HCT116 (cell line): ENCODE data around the gene ATAD5. TPM values are rescaled to one million over a fixed set of nuclear protein-coding genes. Genes with fewer than 3 reads are reported as not detected.

Experiments used
- ATAC-seq: fragments of 200-7000 bp; cut with Tn5 transposase; 2 replicates; pipeline ENCODE4 v1.9.1; 2020; ENCODE audit warnings: mild to moderate bottlenecking, moderate library complexity
- BruUV-seq: library from RNA; stranded (reverse); fragments of 400-500 nt; replicated peaks from 2 replicates; lab custom pipeline; 2021; lab: Mats Ljungman, UMichigan
- CTCF ChIA-PET: fragments of 300-600 bp; sonication (Branson Sonifier 250); formaldehyde crosslinking; loops from one replicate; lab custom pipeline; 2021; ENCODE audit warnings: antibody characterized with exemption; lab: Charles Lee
- POLR2A ChIA-PET: fragments of 300-600, 350-600 bp; sonication (Branson Sonifier 250); formaldehyde crosslinking; loops from one replicate; lab custom pipeline; 2021; ENCODE audit warnings: antibody characterized with exemption; lab: Charles Lee
- RAD21 ChIA-PET, 2 experiments: fragments of 300-600 bp; sonication (Branson Sonifier 250); formaldehyde crosslinking; loops; one replicate each; lab custom pipeline; 2023; ENCODE audit warnings: low total read pairs in 2 of 2; ENCODE audit not compliant: uncharacterized antibody in 2 of 2, unreplicated experiment in 2 of 2, low non-redundant PET in 1 of 2; lab: Charles Lee
- DNase-seq: peaks from one replicate; pipeline ENCODE4 v3.0.0-alpha.2; 2010; ENCODE audit warnings: low read depth, low spot score
- H2AFZ ChIP-seq: fragments of 200-600 bp; shearing (Covaris generic), sonication (generic); 2 replicates; pipeline ENCODE4 v1.6.1; 2017; ENCODE audit warnings: low read depth, mixed run types, mixed read lengths, antibody characterized with exemption, low read length; ENCODE audit not compliant: poor library complexity, severe bottlenecking
- H3K27ac ChIP-seq: 2 replicates; pipeline ENCODE4 v1.5.1; 2012; ENCODE audit warnings: low read depth, low read length
- H3K27me3 ChIP-seq: fragments of 200-600 bp; sonication (generic); 2 replicates; pipeline ENCODE4 v1.6.1; 2016; ENCODE audit warnings: mixed run types, low read length, mixed read lengths; ENCODE audit not compliant: insufficient read depth
- H3K36me3 ChIP-seq, 2 experiments: fragments of 200-500 bp in 1 of 2; fragments of 200-600 bp in 1 of 2; sonication (Bioruptor generic) in 1 of 2; sonication (generic) in 1 of 2; 2 replicates each; pipeline versions ENCODE4 v1.5.1 to v1.6.1; 2014 to 2016; ENCODE audit warnings: low read length in 2 of 2, inconsistent platforms in 1 of 2, mixed read lengths in 1 of 2, mixed run types in 1 of 2; ENCODE audit not compliant: insufficient read depth in 2 of 2, control insufficient read depth in 1 of 2
- H3K4me1 ChIP-seq, 2 experiments: fragments of 200-600 bp in 1 of 2; sonication (generic) in 1 of 2; 2 replicates each; pipeline versions ENCODE4 v1.5.1 to v1.6.1; 2012 to 2017; ENCODE audit warnings: low read length in 2 of 2, inconsistent platforms in 1 of 2, mild to moderate bottlenecking in 1 of 2, mixed read lengths in 1 of 2, mixed run types in 1 of 2, moderate library complexity in 1 of 2; ENCODE audit not compliant: insufficient read depth in 2 of 2, control insufficient read depth in 1 of 2
- H3K4me2 ChIP-seq: fragments of 200-600 bp; sonication (generic); 2 replicates; pipeline ENCODE4 v1.6.1; 2017; ENCODE audit warnings: mixed run types, low read length, mixed read lengths
- H3K4me3 ChIP-seq, 2 experiments: fragments of 200-600 bp in 1 of 2; sonication (generic) in 1 of 2; replicated peaks in 1 of 2; 2 replicates each; pipeline ENCODE4 v1.5.1; 2011 to 2016; ENCODE audit warnings: low read length in 2 of 2, control low read depth in 1 of 2, low read depth in 1 of 2, mild to moderate bottlenecking in 1 of 2, mixed read lengths in 1 of 2, mixed run types in 1 of 2
- H3K79me2 ChIP-seq: fragments of 200-600 bp; sonication (generic); 2 replicates; pipeline ENCODE4 v1.6.1; 2017; ENCODE audit warnings: mild to moderate bottlenecking, mixed run types, low read length, moderate library complexity, mixed read lengths; ENCODE audit not compliant: insufficient read depth
- H3K9ac ChIP-seq: fragments of 200-600 bp; sonication (generic); 2 replicates; pipeline ENCODE4 v1.6.1; 2016; ENCODE audit warnings: low read length, mixed read lengths
- H3K9me2 ChIP-seq: fragments of 200-600 bp; sonication (generic), shearing (Covaris generic); 2 replicates; pipeline ENCODE4 v1.6.1; 2017; ENCODE audit warnings: mixed run types, mild to moderate bottlenecking, moderate library complexity; ENCODE audit not compliant: insufficient read depth
- H3K9me3 ChIP-seq, 2 experiments: fragments of 200-500 bp in 1 of 2; fragments of 200-600 bp in 1 of 2; sonication (Bioruptor generic) in 1 of 2; sonication (generic) in 1 of 2; 2 replicates each; pipeline ENCODE4 v1.6.1; 2014 to 2017; ENCODE audit warnings: low read length in 2 of 2, mixed read lengths in 2 of 2, inconsistent platforms in 1 of 2, low read depth in 1 of 2, mild to moderate bottlenecking in 1 of 2, mixed run types in 1 of 2, moderate library complexity in 1 of 2; ENCODE audit not compliant: control insufficient read depth in 1 of 2, insufficient read depth in 1 of 2
- H4K20me1 ChIP-seq: fragments of 200-600 bp; sonication (generic), shearing (Covaris generic); 2 replicates; pipeline ENCODE4 v1.6.1; 2017; ENCODE audit warnings: mixed run types, mild to moderate bottlenecking, moderate library complexity; ENCODE audit not compliant: insufficient read depth
- CTCF ChIP-seq, 3 experiments: fragments of 200-600 bp in 1 of 3; sonication (generic) in 1 of 3; IDR thresholded peaks in 2 of 3; conservative IDR thresholded peaks in 1 of 3; 2 replicates each; pipeline ENCODE4 v1.5.1; 2012 to 2017; ENCODE audit warnings: low read depth in 2 of 3, low read length in 2 of 3, antibody characterized with exemption in 1 of 3, borderline replicate concordance in 1 of 3, control low read depth in 1 of 3, mild to moderate bottlenecking in 1 of 3, mixed read lengths in 1 of 3, mixed run types in 1 of 3, moderate library complexity in 1 of 3; ENCODE audit not compliant: insufficient read depth in 1 of 3
- POLR2AphosphoS5 ChIP-seq: IDR thresholded peaks from 2 replicates; pipeline ENCODE4 v1.6.1; 2011; ENCODE audit warnings: mild to moderate bottlenecking, low read depth, low read length, moderate library complexity
- RAD21 ChIP-seq: IDR thresholded peaks from 2 replicates; pipeline ENCODE4 v1.6.1; 2012; ENCODE audit warnings: low read depth, mild to moderate bottlenecking
- REST ChIP-seq: IDR thresholded peaks from 2 replicates; pipeline ENCODE4 v1.6.1; 2012; ENCODE audit warnings: low read depth
- SIN3A ChIP-seq: IDR thresholded peaks from 2 replicates; pipeline ENCODE4 v1.6.1; 2012; ENCODE audit warnings: low read depth
- ZFX ChIP-seq: fragments of 450-650 bp; IDR thresholded peaks from 2 replicates; pipeline ENCODE4 v1.6.1; 2017
- ZNF274 ChIP-seq: fragments of 200-500 bp; sonication (Bioruptor generic); IDR thresholded peaks from 2 replicates; pipeline ENCODE4 v1.6.1; 2014; ENCODE audit warnings: mild to moderate bottlenecking, low read depth, low read length, inconsistent platforms
- intact Hi-C: fragments of 100-400 bp; cut with micrococcal nuclease; formaldehyde crosslinking; loops from 2 replicates; pipeline ENCODE4 v1.10.0; 2022
- total RNA-seq: library from RNA; stranded (reverse); gene quantifications from one replicate; pipeline ENCODE4 v1.2.1, GENCODE V29; 2021; ENCODE audit not compliant: unreplicated experiment

ATAD5 gene
- total RNA-seq, 1 experiment from 2014 or later = 9.5 TPM

GRCh38 chr17:30801671-30802070 is 30.1 kb upstream of the ATAD5 start:
- ChIA-PET POLR2A (no interaction called here), CTCF (no interaction called here), RAD21 (no interaction called here)
- H3K4me2 ChIP-seq = no peak overlapping the region
- H3K4me3 ChIP-seq = no peak overlapping the region
- TF ChIP-seq CTCF (IDR thresholded peaks at IDR 0.05 in 2 of 3, conservative IDR thresholded peaks at IDR 0.05 in 1 of 3; ENCODE audit: borderline replicate concordance in 1 of 3, insufficient read depth in 1 of 3, low read depth in 2 of 3, low read length in 2 of 3) = no peak
- TF ChIP-seq ZNF274 = no peak
- no peak for TF ChIP-seq REST
- TF ChIP-seq ZFX = no peak
- TF ChIP-seq POLR2AphosphoS5 = no peak
- TF ChIP-seq SIN3A = no peak
- TF ChIP-seq RAD21 = no peak
- TF ChIP-seq, all 23 proteins: peak for 0
- Histone ChIP-seq H3K9me2 (no peaks in the 10 kb centered on the region), H3K36me3 (peaks cover 7 to 25% of the 10 kb centered on the region in 2 experiments; a peak in 3 of 4 replicates), H4K20me1 (no peaks in the 10 kb centered on the region), H2AFZ (no peak overlapping the region), H3K9me3 (no peaks in the 10 kb centered on the region), H3K79me2 (peaks cover 38% of the 10 kb centered on the region), H3K4me1 (no peaks in the 10 kb centered on the region), H3K9ac (no peak overlapping the region), H3K27me3 (no peaks in the 10 kb centered on the region), H3K27ac (no peak overlapping the region)
- DNase-seq (no peak), ATAC-seq (no peak)
- no TSS peak for BruUV-seq
- intact Hi-C loops = no loop called here
